CD4-positive, alpha-beta T cell treated with Interferon alpha-2 for 1 hour (primary cell): Measurements from ENCODE around the gene GARNL3.

ENCODE experiments used
- DNase-seq, 2 donors: peaks; one replicate each; pipeline ENCODE4 v3.0.0-alpha.2; 2020 to 2022

Gene GARNL3

DNA sequence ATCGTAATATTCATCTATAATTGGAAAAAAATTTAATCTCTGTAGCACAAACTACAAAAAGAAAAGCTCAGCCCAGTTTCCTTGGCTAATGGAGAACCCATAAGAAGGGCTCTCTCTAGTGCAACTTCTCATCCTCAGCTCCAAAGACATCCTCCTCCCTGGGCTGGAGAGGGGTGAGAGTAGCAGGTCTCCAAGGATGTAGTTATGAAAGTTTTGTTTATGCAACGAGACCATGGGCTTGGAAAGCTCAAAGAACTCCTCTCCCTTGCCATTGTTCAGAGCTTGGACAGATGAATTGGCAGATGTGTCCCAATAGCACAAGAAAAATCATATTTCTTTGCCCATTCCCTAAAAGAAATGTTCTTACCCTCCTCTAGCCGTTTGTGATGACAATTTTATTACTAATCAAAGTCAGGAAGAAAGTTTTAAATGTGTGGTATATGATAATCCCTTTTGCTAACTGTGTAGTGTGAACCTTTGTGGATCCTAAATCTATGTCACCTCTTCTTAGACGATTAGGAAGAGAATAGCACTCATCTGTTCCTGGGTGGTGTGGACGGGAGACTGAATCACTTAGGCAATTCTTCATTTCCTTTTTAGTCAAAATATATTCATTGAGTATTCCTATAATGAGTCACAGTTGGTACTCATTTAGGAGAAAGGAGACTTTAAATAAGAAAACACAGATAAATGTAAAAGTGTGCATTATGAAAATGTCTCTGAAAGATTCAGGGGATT lies 52.2 kb downstream of the GARNL3 start:
- DNase-seq = no peak

DNA sequence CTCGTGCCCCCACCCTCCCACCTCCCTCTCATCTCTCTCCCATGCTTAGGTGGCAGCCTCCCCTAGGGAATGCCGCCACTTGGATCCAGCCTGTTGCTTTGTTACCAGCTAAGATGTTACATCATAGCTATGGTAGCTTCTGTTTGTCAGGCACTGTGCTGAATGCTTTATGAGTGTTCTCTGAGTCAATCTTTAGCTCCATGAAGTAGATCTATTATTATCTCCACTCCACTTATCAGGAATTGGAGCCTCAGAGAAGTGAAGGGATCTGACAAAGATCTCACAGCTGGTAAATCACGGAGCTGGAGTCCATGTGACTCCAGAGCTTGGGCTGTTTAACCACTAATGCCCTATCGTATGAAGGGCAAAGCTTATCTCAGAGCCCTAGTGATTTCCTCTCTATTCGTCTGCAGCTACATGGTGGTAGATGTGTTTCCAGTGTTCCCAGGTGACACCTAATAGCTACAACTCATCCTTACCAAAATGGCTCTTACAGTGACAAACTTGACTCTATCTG lies 54.1 kb downstream of the GARNL3 start:
- DNase-seq = no peak

DNA sequence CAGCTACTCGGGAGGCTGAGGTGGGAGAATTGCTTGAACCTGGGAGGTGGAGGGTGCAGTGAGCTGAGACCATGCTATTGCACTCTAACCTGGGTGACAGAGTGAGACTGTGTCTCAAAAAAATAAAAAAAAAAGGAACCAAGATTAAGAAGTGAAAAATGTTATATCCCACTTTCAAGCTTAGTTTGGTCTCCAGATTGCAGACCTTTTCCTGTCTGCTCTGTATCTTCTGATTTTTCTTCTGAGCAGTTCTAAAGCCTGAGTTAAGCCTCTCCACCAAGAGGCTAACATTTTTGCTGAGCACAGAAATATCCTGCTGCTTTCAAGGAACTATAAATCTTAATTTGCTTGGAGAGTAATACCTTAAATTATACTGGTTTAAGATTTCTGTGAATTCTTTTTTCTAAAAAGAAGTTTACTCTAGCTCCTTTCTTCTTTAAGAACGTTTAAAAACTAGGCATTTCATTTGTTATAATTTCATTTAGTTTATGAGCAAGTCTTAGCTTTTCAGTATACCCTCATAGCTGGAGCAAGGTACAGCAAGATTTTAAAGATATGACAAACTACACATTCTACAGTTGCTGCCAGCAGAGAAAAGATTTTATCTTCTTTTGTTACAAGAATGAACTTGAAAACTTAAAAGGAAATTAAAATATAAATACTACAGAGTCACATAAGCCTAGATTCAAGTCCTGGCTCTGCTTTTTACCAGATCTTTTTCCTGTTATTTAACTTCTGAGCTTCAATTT lies 55.0 kb downstream of the GARNL3 start:
- DNase-seq = no peak

DNA sequence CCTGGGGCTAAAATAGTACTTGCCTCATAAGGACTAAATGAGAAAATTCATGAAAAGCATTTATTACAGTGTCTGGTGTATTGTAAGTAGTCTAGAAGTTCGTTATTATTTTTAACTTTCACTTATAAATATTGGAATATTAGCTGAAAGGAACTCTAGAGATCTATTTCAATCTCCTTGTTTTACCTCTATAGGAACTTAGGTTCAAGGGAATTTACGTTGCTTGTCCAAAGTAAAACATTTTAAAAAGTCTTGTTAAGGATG lies 55.5 kb downstream of the GARNL3 start:
- no peak for DNase-seq

DNA sequence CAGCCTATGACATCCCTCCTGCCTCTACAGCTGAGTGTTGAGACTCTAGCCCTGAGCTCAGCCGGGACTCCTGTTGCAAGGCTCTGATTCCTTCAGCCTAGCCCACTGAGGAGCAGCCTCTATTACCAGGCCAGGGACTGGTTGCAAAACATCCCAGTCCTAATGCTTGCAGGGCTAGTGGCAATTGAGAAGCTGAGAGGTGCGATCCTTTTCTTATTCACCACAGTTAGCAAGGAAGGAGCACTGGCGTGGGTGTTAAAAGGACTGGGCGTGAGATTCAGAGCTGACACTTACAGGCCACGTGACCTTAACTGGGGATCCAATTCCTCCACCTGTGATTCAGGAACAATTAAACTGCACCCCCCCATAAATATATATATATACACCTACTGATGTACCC lies 58.8 kb downstream of the GARNL3 start:
- DNase-seq = no peak

DNA sequence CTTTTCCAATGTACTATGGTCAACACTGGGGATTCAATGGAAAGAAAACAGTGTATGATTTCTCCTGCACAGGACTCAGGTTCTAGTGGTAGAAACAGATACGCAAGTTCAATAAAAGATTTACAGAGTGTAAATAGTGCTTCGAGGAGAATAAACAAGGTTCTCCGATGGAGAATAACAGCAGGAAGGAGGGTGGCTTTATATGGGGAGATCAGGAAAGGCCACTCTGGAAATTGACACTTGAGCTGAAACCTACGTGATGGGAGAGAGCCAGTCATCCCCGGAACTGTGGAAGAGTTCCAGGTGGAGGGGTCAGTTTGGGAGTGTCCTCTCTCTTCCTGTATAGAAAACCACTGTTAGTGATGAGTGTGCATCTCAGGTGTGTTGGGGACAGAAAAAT lies 65.9 kb downstream of the GARNL3 start:
- no peak for DNase-seq

DNA sequence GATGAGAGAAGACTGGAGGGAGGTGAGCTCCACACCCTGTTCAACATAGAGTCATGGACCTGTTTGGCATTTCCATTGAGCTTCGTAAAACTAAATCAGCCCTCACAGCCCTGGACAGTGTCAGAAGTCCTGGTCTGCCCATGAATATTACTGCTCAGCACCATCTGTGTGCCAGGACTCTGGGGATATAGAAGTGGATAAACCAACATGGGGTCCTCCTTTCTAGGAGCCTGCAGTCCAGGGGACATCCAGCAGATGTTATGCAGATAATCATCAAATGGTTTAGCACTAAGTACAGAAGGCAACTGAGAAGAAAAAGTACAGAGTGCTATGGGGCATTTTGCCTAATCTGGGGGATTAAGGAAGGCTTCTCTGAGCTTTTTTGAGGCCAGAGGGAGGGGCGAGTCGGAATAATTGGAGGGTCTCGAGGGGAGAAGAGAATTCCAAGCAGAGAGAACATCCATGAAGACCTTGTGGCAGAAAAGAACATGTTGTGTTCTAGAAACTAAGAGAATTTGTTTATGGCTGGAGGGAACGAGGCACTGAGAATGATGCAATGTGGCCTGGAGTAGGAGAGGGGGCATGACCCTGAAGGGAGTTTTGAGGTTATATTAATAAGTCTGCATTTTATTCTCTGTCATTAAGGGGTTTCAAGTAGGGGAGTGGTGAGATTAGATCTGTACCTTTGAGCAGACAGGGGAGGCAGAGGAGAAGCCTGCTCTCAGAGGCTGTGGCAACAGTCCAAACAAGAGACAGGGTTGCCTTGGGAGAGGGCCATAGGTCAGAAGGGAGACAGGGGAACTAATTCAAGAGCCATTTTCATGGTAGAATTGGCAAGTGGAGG lies 68.9 kb downstream of the GARNL3 start:
- no peak for DNase-seq

DNA sequence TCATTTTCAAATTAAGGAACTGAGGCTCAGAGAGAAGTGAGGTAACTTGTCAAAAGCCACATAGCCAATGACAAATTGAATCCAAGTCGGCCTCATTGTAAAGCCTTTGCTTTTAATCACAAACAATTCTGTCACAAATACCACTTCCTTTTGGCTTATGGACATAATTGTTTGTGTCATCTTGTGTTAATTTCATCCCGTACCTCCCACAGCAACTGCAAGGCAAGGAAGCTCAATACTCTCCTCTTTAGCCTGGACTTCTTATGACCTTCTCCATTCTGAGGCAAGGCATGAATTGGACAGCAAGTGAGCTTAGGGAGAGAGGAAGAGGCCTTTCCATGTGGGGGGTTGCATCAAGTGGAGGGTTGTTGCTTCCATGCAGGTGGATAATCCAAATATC lies 70.2 kb downstream of the GARNL3 start:
- DNase-seq = no peak

DNA sequence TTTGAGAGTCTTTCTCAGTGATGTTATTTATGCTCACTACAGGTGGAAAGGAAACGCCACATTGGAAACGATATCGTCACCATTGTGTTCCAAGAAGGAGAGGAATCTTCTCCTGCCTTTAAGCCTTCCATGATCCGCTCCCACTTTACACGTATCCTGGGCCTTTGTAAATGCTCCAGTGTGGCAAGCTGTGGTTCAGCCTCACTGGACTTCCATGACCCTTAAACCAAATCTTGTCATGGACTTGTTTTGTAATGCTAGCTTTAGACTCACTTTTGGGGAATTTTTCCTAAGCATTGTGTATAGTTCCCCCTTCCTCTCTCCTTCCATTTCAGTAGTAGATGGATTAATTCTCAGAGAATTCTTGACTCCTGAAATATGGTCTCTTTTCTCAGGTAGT lies 71.5 kb downstream of the GARNL3 start:
- no peak for DNase-seq

DNA sequence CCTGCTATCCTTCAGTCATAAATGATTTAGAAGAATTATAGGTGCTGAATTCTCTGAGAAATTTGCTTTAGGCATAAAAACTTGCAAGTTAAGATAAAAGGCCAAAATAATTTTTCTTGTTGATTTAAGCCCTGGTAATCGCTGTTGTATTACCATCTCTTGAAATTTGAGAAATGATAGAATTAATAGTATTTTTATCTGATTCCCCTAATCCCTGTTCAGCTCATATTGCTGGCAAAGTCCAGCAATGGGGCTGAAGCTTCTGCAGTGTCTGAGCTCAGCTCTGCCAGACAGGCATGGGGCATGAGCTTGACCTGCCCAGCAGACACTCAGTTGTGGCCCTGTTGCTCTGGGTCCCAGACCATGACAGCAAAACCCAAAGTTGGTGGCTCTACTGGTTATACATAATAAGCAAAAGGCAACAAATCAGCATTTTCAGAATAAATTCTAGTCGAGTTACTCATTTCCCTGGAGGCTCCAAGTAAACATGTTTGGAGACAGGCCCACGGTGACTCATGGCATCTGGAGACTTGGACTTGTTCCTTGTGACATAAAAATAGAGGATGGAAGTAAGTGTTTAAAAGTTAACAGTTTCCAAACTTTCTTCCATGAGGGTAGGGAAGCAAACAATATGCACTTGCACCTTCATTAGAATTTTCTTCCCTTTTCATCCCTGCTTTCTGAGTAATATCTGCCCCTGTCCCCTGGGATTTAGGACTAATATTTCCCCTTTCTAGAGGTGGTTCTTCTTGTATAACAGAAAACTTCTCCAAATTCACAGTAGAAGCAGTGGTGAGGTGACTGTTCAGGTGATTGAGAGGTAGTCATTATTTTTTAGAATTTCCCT lies 72.2 kb downstream of the GARNL3 start:
- no peak for DNase-seq

DNA sequence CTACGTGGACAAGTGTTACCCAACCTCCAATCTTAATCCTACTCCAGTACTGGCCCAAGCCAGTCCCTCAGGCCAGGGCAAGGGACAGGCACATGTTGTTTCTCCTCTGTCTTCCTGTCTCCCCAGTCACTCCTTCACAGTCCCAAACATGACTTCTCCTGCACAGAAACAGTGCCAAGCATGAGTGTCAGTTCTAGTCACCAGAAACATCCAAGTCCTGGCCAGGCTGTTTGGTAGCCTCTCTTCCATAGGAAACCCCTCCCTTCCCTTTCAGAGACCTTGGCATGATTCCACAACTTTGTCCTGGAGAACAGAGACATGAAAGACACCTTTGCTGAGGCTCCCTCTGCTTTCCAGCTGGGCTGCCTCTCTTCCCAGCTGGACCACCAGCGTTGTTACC lies 76.1 kb downstream of the GARNL3 start:
- DNase-seq = no peak

DNA sequence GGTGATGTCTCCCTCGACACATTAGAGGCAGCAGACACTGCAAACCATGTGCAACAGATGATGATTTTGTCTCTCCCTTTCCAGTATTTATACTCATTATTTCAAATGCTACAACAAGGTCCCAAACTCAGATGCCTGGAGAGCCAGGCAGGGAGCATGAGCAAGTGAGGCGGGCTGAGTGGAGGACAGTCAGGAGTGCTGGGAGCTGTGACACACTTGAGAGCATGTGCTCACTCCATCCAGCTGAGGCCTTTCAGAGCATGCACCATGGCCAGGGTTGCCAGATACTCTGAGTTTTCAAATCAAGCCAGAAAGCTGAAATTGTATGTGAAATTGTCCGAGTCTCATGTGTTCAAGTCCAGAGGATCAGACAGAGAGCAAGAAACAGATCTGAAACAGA lies 76.6 kb downstream of the GARNL3 start:
- no peak for DNase-seq

DNA sequence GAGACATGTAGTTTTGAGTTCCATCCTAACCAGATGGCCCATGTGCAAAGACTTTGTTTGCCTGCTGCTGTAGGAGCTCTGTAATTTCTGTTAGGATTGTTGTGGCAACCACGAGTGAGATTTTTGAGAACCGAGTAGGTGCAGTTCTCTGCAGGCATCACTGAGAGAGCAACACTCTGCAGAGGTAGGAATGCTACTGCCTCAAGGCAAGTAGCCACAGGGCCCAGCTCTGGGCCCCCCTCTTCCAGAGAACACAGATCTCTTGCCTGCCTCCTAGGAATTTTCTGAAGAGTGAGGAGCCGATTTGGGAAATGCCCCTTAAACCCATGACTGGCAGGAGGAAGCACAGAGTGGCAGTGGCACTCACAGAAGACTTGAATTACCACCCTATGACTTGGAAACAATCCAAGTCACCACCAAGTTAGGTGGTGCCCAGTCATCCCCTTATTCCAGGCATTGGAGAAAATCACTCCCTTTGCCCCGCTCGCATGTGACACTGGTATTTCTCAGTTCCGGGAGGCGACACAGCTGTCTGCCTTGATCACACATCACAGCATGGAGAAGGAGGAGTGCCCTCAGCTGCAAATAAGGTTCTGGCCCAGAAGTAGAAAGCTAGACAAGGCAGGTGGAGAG lies 79.9 kb downstream of the GARNL3 start:
- no peak for DNase-seq

DNA sequence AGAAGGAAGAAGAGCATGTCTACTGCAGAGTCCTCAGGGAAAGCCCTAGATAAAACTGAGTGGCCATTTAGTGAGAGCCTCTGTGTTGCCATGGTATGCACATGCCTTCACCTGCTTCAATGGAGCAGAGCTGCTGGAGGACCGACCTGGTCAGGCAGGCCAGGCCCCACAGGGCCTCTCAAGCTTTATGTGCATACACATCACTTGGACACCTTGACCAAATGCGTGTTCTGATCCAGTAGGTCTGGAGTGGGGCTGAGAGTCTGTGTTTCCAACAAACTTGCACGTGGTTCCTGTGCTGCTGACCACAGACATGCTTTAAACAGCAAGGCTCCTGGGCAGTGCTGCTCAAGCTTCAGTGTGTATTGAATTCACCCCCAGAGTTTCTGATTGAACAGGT lies 81.0 kb downstream of the GARNL3 start:
- DNase-seq = no peak

DNA sequence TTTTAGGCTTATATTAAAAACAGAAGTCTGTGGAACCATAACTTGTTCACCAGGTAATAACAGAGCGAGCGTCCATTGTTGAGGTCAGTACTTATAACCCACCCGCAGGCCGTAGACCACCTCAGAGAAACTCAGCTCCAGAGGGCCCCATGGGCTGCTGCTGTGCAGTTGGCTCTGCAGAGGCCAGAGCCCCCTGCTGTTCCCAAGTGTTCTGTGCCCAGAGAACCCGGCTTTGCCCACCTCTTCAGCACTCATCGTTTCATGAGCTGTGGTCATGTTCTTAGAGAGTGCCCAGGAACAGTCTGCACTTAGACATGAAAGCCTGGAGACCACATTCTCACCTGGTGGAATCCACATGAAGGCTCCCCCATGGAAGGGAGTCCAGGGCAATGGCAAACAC lies 82.0 kb downstream of the GARNL3 start:
- DNase-seq = no peak

DNA sequence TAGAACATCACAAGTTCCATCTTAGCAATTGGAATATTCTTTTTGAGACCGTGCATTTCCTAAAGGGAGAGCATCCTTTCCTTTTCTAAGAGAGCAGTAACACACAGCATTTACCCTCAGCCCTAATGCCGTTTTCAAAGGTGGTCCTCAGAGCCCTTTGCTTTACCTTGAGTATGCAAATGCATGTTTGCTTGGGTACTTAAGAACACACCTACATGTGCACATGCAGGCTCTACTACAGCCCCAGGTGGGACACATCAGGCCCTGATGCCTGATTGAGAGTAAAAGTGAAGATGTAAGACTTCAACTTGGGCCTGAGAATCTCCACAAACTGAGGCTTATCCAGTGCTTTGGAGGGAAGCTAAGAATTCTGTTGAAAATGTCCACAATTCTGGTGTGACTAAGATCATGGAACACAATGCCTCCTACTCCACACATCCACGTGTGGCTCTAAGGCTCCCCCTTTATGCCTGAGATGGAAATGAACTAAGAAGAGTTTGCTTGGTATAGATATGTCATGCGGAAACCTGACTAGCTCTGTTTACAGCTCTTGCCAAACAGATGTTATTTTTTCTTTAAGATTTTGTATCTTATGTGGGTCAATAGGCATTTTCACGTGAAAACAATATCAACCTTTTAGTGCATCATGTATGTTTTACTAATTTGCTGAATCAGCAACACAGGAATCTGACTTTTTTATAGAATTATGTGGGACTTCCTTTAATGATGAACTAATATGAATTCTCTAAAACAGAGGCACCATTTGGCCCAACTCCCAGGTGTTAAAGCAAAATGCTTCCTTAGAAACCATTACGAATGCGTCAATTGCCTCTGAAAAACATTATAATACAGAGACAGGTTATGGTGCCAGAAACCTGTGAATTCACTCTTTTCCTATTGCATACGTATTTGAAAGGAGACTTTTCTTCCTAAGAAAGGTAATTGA lies 83.5 kb downstream of the GARNL3 start:
- no peak for DNase-seq

DNA sequence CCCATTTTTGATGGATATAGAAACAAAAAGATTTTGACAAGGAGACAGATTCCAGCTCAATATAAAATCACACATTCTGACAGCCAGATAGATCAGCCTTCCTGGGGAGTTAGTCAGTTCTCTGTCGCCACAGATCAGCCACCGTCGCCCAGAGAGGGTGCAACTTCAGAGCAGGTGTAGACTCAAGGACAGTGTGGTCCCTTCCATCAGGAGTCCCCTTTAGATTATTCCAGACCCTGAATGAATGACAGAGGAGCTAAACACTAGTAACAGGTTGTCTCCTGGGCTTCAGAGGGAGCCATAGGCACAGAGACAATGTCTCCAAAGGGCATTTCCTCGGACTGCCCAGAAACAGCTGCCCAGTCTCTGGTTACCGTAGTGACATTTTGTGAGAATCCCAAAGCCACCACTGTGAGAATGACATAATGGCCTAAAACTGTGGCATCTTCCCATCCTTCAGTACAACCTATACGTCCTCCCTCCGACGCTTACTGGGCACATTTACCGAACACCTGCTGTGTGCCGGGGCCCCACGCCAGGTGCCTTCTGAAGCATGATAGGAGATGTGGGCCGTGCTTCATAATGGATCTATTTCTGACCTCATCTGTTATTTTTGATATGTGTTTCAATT lies 85.0 kb downstream of the GARNL3 start:
- DNase-seq = no peak

DNA sequence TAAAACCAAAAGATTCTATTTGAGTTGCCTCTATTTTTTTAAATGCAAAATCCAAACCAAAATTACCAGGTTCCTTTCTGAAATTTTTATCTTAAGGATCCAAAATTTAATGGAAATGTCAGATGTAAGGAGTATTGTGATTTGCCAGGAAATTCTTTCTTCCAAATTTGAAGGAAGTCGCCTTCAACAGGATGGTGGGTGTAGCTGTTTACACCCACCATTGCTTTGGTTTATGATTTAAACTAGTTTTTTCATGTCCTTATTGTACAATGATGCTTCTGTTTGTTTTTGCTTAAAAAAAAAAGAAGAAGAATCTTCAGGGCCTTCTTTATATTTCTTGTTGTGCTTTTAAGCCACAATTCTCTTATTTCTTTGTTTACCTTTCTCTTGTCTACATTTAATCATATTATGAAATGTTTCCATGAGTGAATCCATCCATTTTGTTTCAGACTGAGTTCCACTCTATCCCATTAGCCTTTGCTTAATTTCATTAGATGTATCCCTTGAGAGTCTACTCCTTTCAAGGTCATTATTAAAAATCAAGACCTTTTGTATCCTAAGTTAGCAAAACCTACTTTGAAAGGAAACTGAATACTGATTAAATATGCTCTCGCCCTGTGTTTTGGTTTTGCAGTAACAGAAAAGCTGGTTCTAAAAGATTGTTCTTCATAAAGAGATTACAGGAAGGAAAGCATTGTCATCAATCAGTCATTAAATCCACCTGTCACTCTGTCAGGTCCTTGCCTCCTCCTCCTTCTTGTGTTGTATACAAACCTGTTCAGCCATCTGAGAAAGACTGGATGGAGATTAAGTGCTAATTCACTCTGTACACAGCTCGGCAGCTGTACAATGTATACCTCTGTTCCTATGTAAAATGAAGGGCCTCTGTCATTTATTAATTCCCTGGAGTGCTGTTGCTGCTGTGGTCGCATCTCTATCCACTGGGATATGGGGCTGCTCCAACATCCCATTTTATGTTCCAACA lies 86.9 kb downstream of the GARNL3 start:
- no peak for DNase-seq

DNA sequence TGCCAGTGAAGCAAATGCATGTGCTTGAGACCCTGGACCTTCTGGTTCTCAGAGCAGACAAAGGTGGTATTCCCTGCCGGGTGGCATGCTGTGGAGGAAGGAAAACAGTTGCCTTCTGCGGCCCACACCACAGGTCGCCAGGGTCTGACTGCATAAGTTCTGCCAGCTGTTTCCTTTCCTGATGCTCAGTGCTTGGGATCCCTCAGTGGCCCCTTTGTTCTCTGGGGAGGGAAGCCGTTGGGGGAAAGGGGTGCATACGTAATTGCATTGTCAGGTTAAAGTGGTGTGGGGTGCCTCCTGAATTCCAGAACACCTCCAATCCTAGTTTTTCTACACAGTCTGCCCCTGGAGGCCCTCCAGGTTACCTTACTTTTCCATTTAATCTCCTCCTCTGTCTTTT lies 89.3 kb downstream of the GARNL3 start:
- DNase-seq = no peak
